Glutamatergic neuron (in vitro differentiated cells): Measurements from ENCODE around the gene ACVR1B. TPM values are rescaled to one million over a fixed set of nuclear protein-coding genes. Genes with fewer than 3 reads are reported as not detected.

Experiments
- DNase-seq: peaks from one replicate; pipeline ENCODE4 v3.0.0; 2022
- H3K27ac Mint-ChIP-seq: one replicate; pipeline ENCODE4 v1.8.0; 2020; ENCODE audit warnings: mild to moderate bottlenecking, mixed read lengths, inconsistent platforms; ENCODE audit not compliant: unreplicated experiment
- H3K27me3 Mint-ChIP-seq: one replicate; pipeline ENCODE4 v1.8.0; 2020; ENCODE audit warnings: mild to moderate bottlenecking, moderate library complexity, mixed read lengths, inconsistent platforms; ENCODE audit not compliant: unreplicated experiment
- H3K36me3 Mint-ChIP-seq: one replicate; pipeline ENCODE4 v1.8.0; 2020; ENCODE audit warnings: mild to moderate bottlenecking, mixed read lengths, inconsistent platforms; ENCODE audit not compliant: unreplicated experiment
- H3K4me1 Mint-ChIP-seq: one replicate; pipeline ENCODE4 v1.8.0; 2020; ENCODE audit warnings: mild to moderate bottlenecking, low read depth, mixed read lengths, inconsistent platforms; ENCODE audit not compliant: unreplicated experiment
- H3K4me3 Mint-ChIP-seq: one replicate; pipeline ENCODE4 v1.8.0; 2020; ENCODE audit warnings: mild to moderate bottlenecking, mixed read lengths, inconsistent platforms; ENCODE audit not compliant: unreplicated experiment
- H3K9me3 Mint-ChIP-seq: one replicate; pipeline ENCODE4 v1.8.0; 2020; ENCODE audit warnings: mild to moderate bottlenecking, moderate library complexity, mixed read lengths, inconsistent platforms; ENCODE audit not compliant: unreplicated experiment
- CTCF ChIP-seq: fragments of 200-600 bp; sonication (generic); IDR thresholded peaks from one replicate; pipeline ENCODE4 v1.5.0; 2021; ENCODE audit not compliant: partially characterized antibody, unreplicated experiment
- total RNA-seq: library from RNA; stranded (reverse); fragmentation: NEBNext Ultra II Directional; extraction: Animal tissue kit (Norgen Biotek cat#: 25700); gene quantifications from one replicate; pipeline ENCODE4 v1.2.1, GENCODE V29; 2021; ENCODE audit not compliant: unreplicated experiment

Gene ACVR1B
- total RNA-seq, 1 donor from 2014 or later: 50.2 TPM

DNA sequence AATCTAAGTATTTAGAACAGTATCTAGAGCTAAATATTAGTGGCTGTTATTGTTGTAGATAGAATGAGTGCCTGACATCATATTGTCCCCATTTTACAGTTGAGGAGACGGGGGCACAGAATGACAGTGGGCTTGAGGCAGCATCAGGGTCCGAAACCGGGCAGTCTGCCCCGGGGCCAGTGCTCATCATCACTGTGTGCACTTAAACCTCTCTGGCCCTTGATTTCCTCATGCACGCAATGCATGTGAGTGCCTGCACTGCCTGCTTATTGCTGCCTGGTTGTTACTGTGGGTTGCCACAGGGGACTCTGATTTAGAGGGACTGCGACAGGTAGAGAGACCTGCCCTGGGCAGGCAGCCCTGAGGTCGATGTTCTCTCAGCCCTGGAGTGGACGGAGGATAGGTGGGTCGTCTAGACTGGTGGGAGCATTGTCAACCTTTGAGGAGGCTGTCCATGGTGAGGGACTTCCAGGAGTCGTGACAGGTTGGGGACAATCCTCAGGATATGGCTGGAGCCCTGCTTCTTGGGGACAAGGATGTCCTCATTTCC is 34.4 kb upstream of the ACVR1B start:
- no peak for DNase-seq
- H3K9me3 Mint-ChIP-seq: no peaks in the 10 kb centered on the region

DNA sequence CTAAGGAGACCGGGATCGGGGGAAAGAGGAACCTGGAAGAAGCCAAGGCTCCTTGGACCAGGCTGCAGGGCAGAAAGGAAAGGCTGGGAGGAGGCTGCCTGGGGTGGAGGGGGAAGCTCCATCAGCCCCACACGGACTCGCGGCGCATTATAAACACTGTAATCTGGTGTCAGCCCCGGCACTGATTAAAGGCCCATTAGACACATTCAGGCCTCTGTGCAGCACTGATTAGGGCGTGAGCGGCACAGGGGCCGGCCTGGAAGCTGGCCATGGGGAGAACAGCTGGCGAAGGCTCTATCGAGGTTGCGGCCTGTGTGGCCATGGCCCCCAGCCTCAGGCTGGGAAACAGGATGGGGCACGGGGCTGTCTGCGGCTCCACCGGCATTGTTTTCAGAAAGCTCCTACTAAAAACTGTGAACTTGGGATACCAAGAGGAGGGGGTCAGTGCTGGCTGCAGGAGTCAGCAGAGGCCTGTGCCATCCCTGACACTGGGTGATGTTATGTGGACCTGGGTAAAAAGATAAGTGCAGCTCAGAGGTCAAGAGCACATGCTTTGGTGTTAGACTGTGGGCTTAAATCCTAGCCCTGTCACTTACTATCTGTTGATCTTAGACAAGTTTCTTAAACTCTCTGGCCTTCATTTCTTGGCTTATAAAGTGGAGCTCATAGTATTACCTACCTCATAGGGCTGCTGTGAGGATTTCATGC is 33.6 kb upstream of the ACVR1B start:
- Mint-ChIP-seq H3K4me1 (peaks cover 14% of the 10 kb centered on the region), H3K9me3 (no peaks in the 10 kb centered on the region), H3K36me3 (no peaks in the 10 kb centered on the region), H3K27ac (no peak overlapping the region), H3K27me3 (peaks cover 4% of the 10 kb centered on the region), H3K4me3 (no peak overlapping the region)
- DNase-seq: no peak
- no peak for TF ChIP-seq CTCF

More for the DNA sequence above, 34.4 kb upstream of the ACVR1B start:
- Mint-ChIP-seq H3K27ac (no peak overlapping the region), H3K36me3 (no peaks in the 10 kb centered on the region), H3K4me1 (peaks cover 14% of the 10 kb centered on the region), H3K4me3 (no peak overlapping the region), H3K27me3 (peaks cover 4% of the 10 kb centered on the region)
- TF ChIP-seq CTCF: no peak

DNA sequence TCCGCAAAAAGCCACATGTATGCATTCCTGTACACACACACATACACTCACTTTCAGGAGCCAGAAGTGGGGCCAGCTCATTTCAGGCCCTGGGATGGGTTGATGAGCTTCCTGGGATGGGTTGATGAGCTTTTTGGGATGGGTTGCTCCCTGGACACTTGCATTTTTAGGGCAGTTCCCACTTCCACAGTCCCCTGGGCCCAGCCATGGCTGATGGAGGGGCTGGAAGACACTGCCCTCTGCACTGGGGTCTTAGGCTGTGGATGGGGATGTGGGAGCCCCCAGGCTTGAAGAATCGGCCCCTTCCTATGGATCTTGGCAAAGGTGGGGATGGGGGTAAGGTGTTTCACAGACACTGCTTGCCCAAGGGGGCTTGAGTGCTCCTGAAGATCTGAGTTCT is 31.5 kb upstream of the ACVR1B start:
- Mint-ChIP-seq H3K27me3 (peaks cover 4% of the 10 kb centered on the region), H3K27ac (no peak overlapping the region), H3K9me3 (no peaks in the 10 kb centered on the region), H3K4me3 (no peak overlapping the region), H3K36me3 (no peaks in the 10 kb centered on the region), H3K4me1 (peaks cover 19% of the 10 kb centered on the region)
- TF ChIP-seq CTCF: no peak
- no peak for DNase-seq

DNA sequence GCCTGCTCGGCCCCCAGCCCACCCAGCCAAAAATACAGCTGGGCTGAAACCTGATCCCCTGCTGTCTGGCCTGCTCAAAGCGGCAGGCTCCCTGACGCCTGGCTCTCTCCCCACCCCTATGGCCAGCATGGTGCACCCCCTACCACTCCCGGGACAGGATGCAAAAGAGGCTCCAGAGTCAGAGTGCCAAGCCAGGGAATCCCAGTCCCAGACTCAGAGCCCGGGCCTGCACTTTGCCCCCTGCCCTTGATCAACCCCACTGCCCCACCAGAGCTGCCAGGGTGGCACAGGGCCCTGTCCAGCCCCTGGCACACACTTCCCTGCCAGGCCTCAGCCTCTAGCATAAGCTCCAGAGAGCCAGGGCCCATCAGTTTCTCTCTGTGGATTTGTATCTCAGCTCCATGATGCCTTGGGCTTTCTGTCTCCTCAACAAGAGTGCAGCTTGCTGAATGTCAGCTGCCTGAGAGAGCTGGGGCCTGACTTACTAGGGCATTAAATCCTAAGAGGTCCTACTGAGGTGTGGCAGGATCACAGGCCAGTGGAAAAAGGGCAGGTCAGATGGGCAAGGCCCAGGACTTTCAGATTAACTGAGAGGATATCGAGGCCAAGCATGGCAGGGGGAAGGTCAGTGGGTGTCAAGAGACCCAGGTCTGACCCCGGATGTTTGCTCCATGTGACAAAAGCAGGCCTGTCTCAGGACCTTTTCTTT is 30.3 kb upstream of the ACVR1B start:
- Mint-ChIP-seq H3K9me3 (no peaks in the 10 kb centered on the region), H3K4me3 (no peak overlapping the region), H3K36me3 (no peaks in the 10 kb centered on the region), H3K27ac (no peak overlapping the region), H3K27me3 (peaks cover 4% of the 10 kb centered on the region), H3K4me1 (peaks cover 23% of the 10 kb centered on the region)
- no peak for TF ChIP-seq CTCF
- DNase-seq: peak; percentile 55

DNA sequence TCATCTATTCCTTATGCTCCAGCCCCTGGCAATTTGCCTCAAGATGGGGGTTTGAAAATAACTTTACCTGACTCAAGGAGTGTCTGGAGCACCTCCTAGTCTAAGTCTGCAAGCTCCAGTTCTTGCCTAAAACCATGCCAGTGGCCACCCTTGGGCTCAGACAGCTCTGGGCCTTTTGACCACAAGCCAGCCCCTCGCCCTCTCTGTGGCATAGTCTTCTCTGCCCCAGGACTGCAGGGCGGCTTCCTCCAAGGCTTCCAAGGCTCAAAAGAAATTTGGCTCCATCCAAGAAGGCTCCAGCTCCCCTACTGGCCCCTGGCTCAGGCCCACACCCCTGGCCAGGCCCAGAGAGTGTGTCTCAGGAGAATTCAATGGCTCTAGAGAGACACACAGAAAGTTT is 29.4 kb upstream of the ACVR1B start:
- Mint-ChIP-seq H3K36me3 (no peaks in the 10 kb centered on the region), H3K4me3 (no peak overlapping the region), H3K9me3 (no peaks in the 10 kb centered on the region), H3K27me3 (peaks cover 4% of the 10 kb centered on the region), H3K27ac (no peak overlapping the region), H3K4me1 (peaks cover 23% of the 10 kb centered on the region)
- no peak for TF ChIP-seq CTCF
- no peak for DNase-seq
